Measurements from ENCODE around the gene FNIP1. TPM values are rescaled to one million over a fixed set of nuclear protein-coding genes. Genes with fewer than 3 reads are reported as not detected.
"Not testable (repeated sequence)": the region's sequence is repeated elsewhere in the genome, so short reads cannot be mapped to it uniquely, and the experiment has no call there.

The FNIP1 gene
- total and polyA plus RNA-seq, 8 donors = 3.2 to 86.1 (median 16.7) TPM

- Histone ChIP-seq H3K4me1 (peaks cover 0 to 15% (median 4%) of the 10 kb centered on the region in 4 donors), H3K4me3 (no peak overlapping the region), H3K9me3 (no peaks in the 10 kb centered on the region), H3K27ac (no peak overlapping the region), H3K27me3 (no peaks in the 10 kb centered on the region), H3K36me3 (peaks cover 3 to 38% (median 35%) of the 10 kb centered on the region in 4 donors)
- DNase-seq = no peak
- intact Hi-C loops (cut with DNase I; ENCODE audit: low total_unique reads) = no loop called here
- TF ChIP-seq POLR2AphosphoS5 (IDR thresholded peaks at IDR 0.05) = no peak
- no peak for TF ChIP-seq EP300 (IDR thresholded peaks at IDR 0.05)
- TF ChIP-seq CTCF (IDR thresholded peaks at IDR 0.05) = no peak
- TF ChIP-seq POLR2A (IDR thresholded peaks at IDR 0.05) = no peak
- 89 to 92% (median 91%) methylated on average over 2 of the region's 2 CpGs for WGBS, 5 donors
These were observed 114.0 kb downstream of the FNIP1 start for GRCh38 chr5:131682826-131683225.

GRCh38 chr5:131682175-131682574 lies 114.6 kb downstream of the FNIP1 start:
- H3K27ac ChIP-seq = no peak overlapping the region
- H3K9me3 ChIP-seq = no peaks in the 10 kb centered on the region
- 95 to 98% (median 96%) methylated on average over 5 of the region's 5 CpGs for WGBS, 5 donors
- peaks cover 0 to 15% (median 4%) of the 10 kb centered on the region in 4 donors for H3K4me1 ChIP-seq
- no peak for TF ChIP-seq EP300 (IDR thresholded peaks at IDR 0.05)
- TF ChIP-seq POLR2AphosphoS5 (IDR thresholded peaks at IDR 0.05) = no peak
- intact Hi-C loops (cut with DNase I; ENCODE audit: low total_unique reads) = no loop called here
- DNase-seq = no peak
- peaks cover 6 to 38% (median 35%) of the 10 kb centered on the region in 4 donors for H3K36me3 ChIP-seq
- H3K27me3 ChIP-seq = no peaks in the 10 kb centered on the region
- H3K4me3 ChIP-seq = no peak overlapping the region

DNA sequence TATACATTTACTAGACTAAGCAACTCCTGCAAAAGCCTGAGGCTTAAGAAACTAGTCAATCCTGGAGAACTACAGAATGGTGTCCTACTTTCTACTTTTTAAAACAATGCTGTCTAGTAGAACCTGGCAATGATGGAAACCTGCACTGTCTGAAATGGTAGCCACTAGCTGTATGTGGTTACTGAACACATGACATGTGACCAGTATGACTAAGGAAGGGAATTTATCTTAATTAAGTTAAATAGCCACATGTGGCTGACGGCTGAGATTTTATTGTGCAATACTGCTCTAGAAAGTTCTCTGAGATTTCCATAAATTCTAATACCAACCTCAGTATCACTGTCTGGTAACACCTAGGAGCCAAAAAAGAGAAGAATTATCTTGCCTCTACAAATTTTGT lies 116.9 kb downstream of the FNIP1 start:
- H3K4me1 ChIP-seq = peaks cover 0 to 11% (median 2%) of the 10 kb centered on the region in 4 donors
- H3K27ac ChIP-seq = no peak overlapping the region
- H3K27me3 ChIP-seq = no peaks in the 10 kb centered on the region
- intact Hi-C loops (cut with DNase I; ENCODE audit: low total_unique reads) = no loop called here
- no peaks in the 10 kb centered on the region for H3K9me3 ChIP-seq
- H3K4me3 ChIP-seq = no peak overlapping the region
- WGBS, 5 donors = 48 to 79% (median 67%) methylated on average over 1 of the region's 1 CpG
- no peak for DNase-seq
- TF ChIP-seq CTCF (IDR thresholded peaks at IDR 0.05) = no peak
- no peak for TF ChIP-seq EP300 (IDR thresholded peaks at IDR 0.05)
- TF ChIP-seq POLR2A (IDR thresholded peaks at IDR 0.05) = no peak
- no peak for TF ChIP-seq POLR2AphosphoS5 (IDR thresholded peaks at IDR 0.05)
- H3K36me3 ChIP-seq = peaks cover 17 to 56% (median 49%) of the 10 kb centered on the region in 4 donors

- H3K4me3 ChIP-seq; H3K27ac ChIP-seq; H3K9me3 ChIP-seq; DNase-seq; intact Hi-C loops (cut with DNase I; ENCODE audit: low total_unique reads); H3K27me3 ChIP-seq: not testable (repeated sequence)
- 95 to 98% (median 97%) methylated on average over 7 to 10 of the region's 10 CpGs for WGBS, 5 donors
- H3K36me3 ChIP-seq = peaks cover 17 to 72% (median 58%) of the 10 kb centered on the region in 4 donors
- H3K4me1 ChIP-seq = peaks cover 0 to 12% (median 8%) of the 10 kb centered on the region in 4 donors
These were observed 118.5 kb downstream of the FNIP1 start for GRCh38 chr5:131678273-131678672.

DNA sequence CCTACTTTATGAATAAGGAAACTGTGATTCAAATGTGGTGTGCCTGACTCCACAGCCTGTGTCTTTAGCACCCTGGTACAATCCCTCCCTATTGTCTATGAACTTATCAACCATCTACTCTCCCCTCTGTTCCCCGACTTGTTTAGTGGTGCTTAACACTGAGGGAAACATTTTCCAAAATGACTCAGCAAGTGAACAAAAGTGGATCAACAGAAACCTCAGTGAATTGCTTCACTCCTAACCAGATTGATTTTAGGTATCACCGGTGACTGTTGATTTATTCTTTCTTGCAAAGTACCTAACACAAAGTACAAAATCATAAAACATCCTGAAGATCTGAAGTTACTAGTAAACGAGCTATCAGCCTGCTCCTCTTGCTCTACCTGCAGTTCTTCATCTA lies 119.7 kb downstream of the FNIP1 start:
- no peak for DNase-seq
- Histone ChIP-seq H3K36me3 (peaks cover 17 to 73% (median 58%) of the 10 kb centered on the region in 4 donors), H3K4me3 (no peak overlapping the region), H3K27ac (no peak overlapping the region), H3K9me3 (no peaks in the 10 kb centered on the region), H3K27me3 (no peaks in the 10 kb centered on the region), H3K4me1 (peaks cover 9 to 24% (median 17%) of the 10 kb centered on the region in 4 donors)
- 81 to 89% (median 84%) methylated on average over 3 of the region's 3 CpGs for WGBS, 5 donors
- intact Hi-C loops (cut with DNase I; ENCODE audit: low total_unique reads) = no loop called here
- no peak for TF ChIP-seq EP300 (IDR thresholded peaks at IDR 0.05)
- no peak for TF ChIP-seq CTCF (IDR thresholded peaks at IDR 0.05)
- TF ChIP-seq POLR2A (IDR thresholded peaks at IDR 0.05) = no peak
- TF ChIP-seq POLR2AphosphoS5 (IDR thresholded peaks at IDR 0.05) = no peak

All from stomach (tissue), 9 donors.